Endothelial cell of umbilical vein (primary cell): Measurements from ENCODE around the gene PKN3. TPM values are rescaled to one million over a fixed set of nuclear protein-coding genes. Genes with fewer than 3 reads are reported as not detected.

ENCODE experiments used
- BruUV-seq: library from RNA; stranded (reverse); fragments of 400-500 nt; replicated peaks from 2 replicates; lab custom pipeline; 2021; lab: Mats Ljungman, UMichigan
- CTCF ChIA-PET: fragments of 300-600, 350-600 bp; sonication (Branson Sonifier 250); formaldehyde crosslinking; loops from one replicate; lab custom pipeline; 2021; ENCODE audit warnings: antibody characterized with exemption, inconsistent platforms; lab: Charles Lee
- POLR2A ChIA-PET: fragments of 300-600, 350-600 bp; sonication (Branson Sonifier 250); formaldehyde crosslinking; loops from one replicate; lab custom pipeline; 2021; ENCODE audit warnings: antibody characterized with exemption, inconsistent platforms; lab: Charles Lee
- DNase-seq: peaks from one replicate; pipeline ENCODE4 v3.0.0-alpha.2; 2011; ENCODE audit warnings: low read depth, low spot score
- FAIRE-seq: peaks from 2 replicates; lab custom pipeline; 2011; peaks lifted over from hg19 to GRCh38; lab: Jason Lieb, UNC
- H2AFZ ChIP-seq: 2 replicates; pipeline ENCODE4 v1.6.0; 2012; ENCODE audit warnings: low read depth, low read length, control low read depth, inconsistent platforms
- H3K27ac ChIP-seq: 2 replicates; pipeline ENCODE4 v1.5.1; 2011; ENCODE audit warnings: low read depth, mild to moderate bottlenecking, control low read depth, low read length, moderate library complexity; ENCODE audit not compliant: insufficient read depth
- H3K27me3 ChIP-seq, 2 experiments: 2 replicates each; pipeline versions ENCODE4 v1.6.0 to v1.6.1; 2011; ENCODE audit warnings: low read length in 2 of 2, mixed read lengths in 1 of 2; ENCODE audit not compliant: control insufficient read depth in 2 of 2, insufficient read depth in 2 of 2
- H3K36me3 ChIP-seq, 2 experiments: 2 replicates in 1 of 2; 3 replicates in 1 of 2; pipeline ENCODE4 v1.5.1; 2011; ENCODE audit warnings: low read length in 2 of 2, mild to moderate bottlenecking in 1 of 2, moderate library complexity in 1 of 2; ENCODE audit not compliant: control insufficient read depth in 2 of 2, insufficient read depth in 2 of 2; ENCODE audit errors: extremely low read depth in 1 of 2
- H3K4me1 ChIP-seq: 3 replicates; pipeline ENCODE4 v1.5.1; 2011; ENCODE audit warnings: mild to moderate bottlenecking, low read length; ENCODE audit not compliant: control insufficient read depth, insufficient read depth; ENCODE audit errors: extremely low read depth
- H3K4me2 ChIP-seq: 2 replicates; pipeline ENCODE4 v1.6.1; 2011; ENCODE audit warnings: low read length, control low read depth, mixed read lengths; ENCODE audit not compliant: insufficient read depth
- H3K4me3 ChIP-seq, 3 experiments: fragments of 200-600 bp in 1 of 3; sonication (generic), shearing (Covaris generic) in 1 of 3; replicated peaks in 1 of 3; 2 replicates each; pipeline ENCODE4 v1.5.1; 2011 to 2016; ENCODE audit warnings: control low read depth in 3 of 3, low read length in 3 of 3, mild to moderate bottlenecking in 2 of 3, inconsistent platforms in 1 of 3, low read depth in 1 of 3, moderate library complexity in 1 of 3; ENCODE audit not compliant: insufficient read depth in 1 of 3
- H3K79me2 ChIP-seq: 2 replicates; pipeline ENCODE4 v1.6.0; 2012; ENCODE audit warnings: low read length, inconsistent platforms; ENCODE audit not compliant: control insufficient read depth, insufficient read depth
- H3K9ac ChIP-seq: replicated peaks from 2 replicates; pipeline ENCODE3; 2011; ENCODE audit warnings: low read length, control low read depth; ENCODE audit not compliant: insufficient read depth; ENCODE audit errors: extremely low read depth
- H3K9me1 ChIP-seq: replicated peaks from 3 replicates; pipeline ENCODE4 v1.6.0; 2011; ENCODE audit warnings: mild to moderate bottlenecking, low read length; ENCODE audit not compliant: control insufficient read depth, insufficient read depth; ENCODE audit errors: extremely low read depth
- H3K9me3 ChIP-seq: replicated peaks from 2 replicates; pipeline ENCODE4 v1.5.1; 2012; ENCODE audit warnings: low read length, inconsistent platforms; ENCODE audit not compliant: control insufficient read depth, insufficient read depth
- H4K20me1 ChIP-seq: replicated peaks from 2 replicates; pipeline ENCODE3; 2011; ENCODE audit warnings: mild to moderate bottlenecking, low read length; ENCODE audit not compliant: control insufficient read depth, insufficient read depth; ENCODE audit errors: extremely low read depth
- EZH2 ChIP-seq: IDR thresholded peaks from 2 replicates; pipeline ENCODE4 v1.6.1; 2012; ENCODE audit warnings: borderline replicate concordance, low read depth, mild to moderate bottlenecking, moderate library complexity, low read length, inconsistent platforms; ENCODE audit not compliant: severe bottlenecking
- FOS ChIP-seq: IDR thresholded peaks from 2 replicates; pipeline ENCODE4 v1.6.1; 2011; ENCODE audit warnings: mild to moderate bottlenecking, low read length, moderate library complexity, borderline replicate concordance; ENCODE audit not compliant: insufficient read depth
- GATA2 ChIP-seq: IDR thresholded peaks from 2 replicates; pipeline ENCODE4 v1.7.0; 2011; ENCODE audit warnings: low read depth, mild to moderate bottlenecking, moderate library complexity, mixed read lengths, low read length; ENCODE audit not compliant: insufficient read length, insufficient read depth
- JUN ChIP-seq: IDR thresholded peaks from 2 replicates; pipeline ENCODE4 v1.6.1; 2011; ENCODE audit warnings: borderline replicate concordance, low read depth; ENCODE audit not compliant: insufficient read length, insufficient read depth
- MYC ChIP-seq: IDR thresholded peaks from one replicate; pipeline ENCODE4 v1.6.1; 2011; ENCODE audit warnings: mild to moderate bottlenecking, low read depth, low read length
- POLR2A ChIP-seq: IDR thresholded peaks from 2 replicates; pipeline ENCODE4 v1.6.1; 2012; ENCODE audit warnings: low read depth, mild to moderate bottlenecking, control low read depth, low read length
- POLR2AphosphoS5 ChIP-seq: IDR thresholded peaks from 2 replicates; pipeline ENCODE4 v1.6.1; 2012; ENCODE audit warnings: low read depth, mild to moderate bottlenecking, control low read depth, low read length, moderate library complexity; ENCODE audit not compliant: insufficient read depth
- dilution Hi-C: fragments of 300-500 bp; cut with MboI; formaldehyde crosslinking; loops from one replicate; pipeline ENCODE4 v1.15.0; 2019; ENCODE audit warnings: low sequenced_read_pairs; ENCODE audit not compliant: extremely low pct_ligation_motif_present
- intact Hi-C: fragments of 100-400 bp; cut with micrococcal nuclease; formaldehyde crosslinking; loops from one replicate; pipeline ENCODE4 v1.10.0; 2022
- polyA plus RNA-seq, 4 experiments: library from polyadenylated mRNA; depleted of rRNA in 3 of 4; stranded (reverse) in 3 of 4; unstranded in 1 of 4; fragments of >200 nt; gene quantifications; 2 replicates each; pipeline versions ENCODE4 v1.2.1 to v1.2.3, GENCODE V29; 2011 to 2012; ENCODE audit warnings: missing spikeins in 1 of 4
- total RNA-seq: library from RNA; stranded (reverse); gene quantifications from 2 replicates; pipeline ENCODE4 v1.2.3, GENCODE V29; 2021
- TF ChIP-seq, protein P1 (sequence below): IDR thresholded peaks from 2 replicates; pipeline ENCODE4 v1.6.1; 2011; ENCODE audit not compliant: insufficient read depth, insufficient read length
- TF ChIP-seq, protein P2 (sequence below), 2 donors: IDR thresholded peaks; 1 replicate in 1 of 2; 2 replicates in 1 of 2; pipeline ENCODE4 v1.5.1; 2011; ENCODE audit warnings: low read length in 2 of 2, mild to moderate bottlenecking in 2 of 2, moderate library complexity in 2 of 2, control low read depth in 1 of 2, inconsistent platforms in 1 of 2, low read depth in 1 of 2; ENCODE audit not compliant: insufficient read depth in 1 of 2; ENCODE audit errors: extremely low read depth in 1 of 2

The PKN3 gene
- total and polyA plus RNA-seq, 2 donors (not counting 3 experiments of a cell fraction or from before 2014, with no cell fraction given) = 29.5 to 40.4 TPM

- ChIA-PET POLR2A (no interaction called here), CTCF (no interaction called here)
- no peaks in the 10 kb centered on the region for H4K20me1 ChIP-seq
- H3K27me3 ChIP-seq = no peaks in the 10 kb centered on the region
- H3K27ac ChIP-seq = no peak overlapping the region
- DNase-seq (no peak), FAIRE-seq (no peak)
- no peak for TF ChIP-seq POLR2AphosphoS5
- TF ChIP-seq GATA2 = no peak
- TF ChIP-seq JUN = no peak
- TF ChIP-seq, protein P1, sequence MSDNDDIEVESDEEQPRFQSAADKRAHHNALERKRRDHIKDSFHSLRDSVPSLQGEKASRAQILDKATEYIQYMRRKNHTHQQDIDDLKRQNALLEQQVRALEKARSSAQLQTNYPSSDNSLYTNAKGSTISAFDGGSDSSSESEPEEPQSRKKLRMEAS = no peak
- TF ChIP-seq MYC = no peak
- no peak for TF ChIP-seq POLR2A
- no peak for TF ChIP-seq EZH2
- TF ChIP-seq, protein P2, sequence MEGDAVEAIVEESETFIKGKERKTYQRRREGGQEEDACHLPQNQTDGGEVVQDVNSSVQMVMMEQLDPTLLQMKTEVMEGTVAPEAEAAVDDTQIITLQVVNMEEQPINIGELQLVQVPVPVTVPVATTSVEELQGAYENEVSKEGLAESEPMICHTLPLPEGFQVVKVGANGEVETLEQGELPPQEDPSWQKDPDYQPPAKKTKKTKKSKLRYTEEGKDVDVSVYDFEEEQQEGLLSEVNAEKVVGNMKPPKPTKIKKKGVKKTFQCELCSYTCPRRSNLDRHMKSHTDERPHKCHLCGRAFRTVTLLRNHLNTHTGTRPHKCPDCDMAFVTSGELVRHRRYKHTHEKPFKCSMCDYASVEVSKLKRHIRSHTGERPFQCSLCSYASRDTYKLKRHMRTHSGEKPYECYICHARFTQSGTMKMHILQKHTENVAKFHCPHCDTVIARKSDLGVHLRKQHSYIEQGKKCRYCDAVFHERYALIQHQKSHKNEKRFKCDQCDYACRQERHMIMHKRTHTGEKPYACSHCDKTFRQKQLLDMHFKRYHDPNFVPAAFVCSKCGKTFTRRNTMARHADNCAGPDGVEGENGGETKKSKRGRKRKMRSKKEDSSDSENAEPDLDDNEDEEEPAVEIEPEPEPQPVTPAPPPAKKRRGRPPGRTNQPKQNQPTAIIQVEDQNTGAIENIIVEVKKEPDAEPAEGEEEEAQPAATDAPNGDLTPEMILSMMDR (IDR thresholded peaks at IDR 0.05; ENCODE audit: extremely low read depth in 1 of 2, insufficient read depth in 1 of 2, low read depth in 1 of 2, low read length in 2 of 2) = no peak
- TF ChIP-seq FOS = no peak
- intact Hi-C loops = no loop called here
- no peaks in the 10 kb centered on the region for H3K4me1 ChIP-seq
- BruUV-seq = no TSS peak
- H3K9me1 ChIP-seq = no peaks in the 10 kb centered on the region
- H3K9me3 ChIP-seq = no peaks in the 10 kb centered on the region
- H2AFZ ChIP-seq = no peak overlapping the region
- dilution Hi-C loops = no loop called here
- no peak overlapping the region for H3K4me3 ChIP-seq
- peaks cover 0 to 11% of the 10 kb centered on the region in 2 experiments for H3K36me3 ChIP-seq
- no peaks in the 10 kb centered on the region for H3K79me2 ChIP-seq
- no peak overlapping the region for H3K4me2 ChIP-seq
- H3K9ac ChIP-seq = no peak overlapping the region
These were observed 11.1 kb downstream of the PKN3 start for GRCh38 chr9:128713411-128713780.
